NOMO-1 treated with DMSO at 0.1 percent for 48 hours (cell line): ENCODE results near the gene SETDB2.

ENCODE experiments used
- DNase-seq: peaks from one replicate; lab custom pipeline; 2025; ENCODE audit not compliant: unreplicated experiment; lab: John Stamatoyannopoulos, UW

Gene SETDB2

DNA sequence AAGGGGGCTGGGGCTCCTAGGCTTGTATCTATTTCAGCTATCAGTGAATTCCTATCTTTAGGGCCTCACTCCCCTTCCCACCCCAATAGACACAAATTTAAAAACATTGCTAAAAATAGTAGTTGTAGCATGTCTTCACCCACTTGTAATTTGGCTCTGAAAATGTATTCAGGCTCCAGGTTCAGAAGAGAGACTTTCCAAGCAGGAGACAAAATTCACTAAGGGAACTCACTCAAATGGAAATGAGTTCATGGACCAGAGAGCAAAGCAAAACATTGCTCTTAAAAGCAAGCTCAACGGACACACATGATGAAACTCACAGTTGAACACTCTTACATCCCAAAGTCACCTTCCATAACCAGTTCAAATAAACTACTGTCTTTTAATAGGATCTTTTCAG is 88.5 kb downstream of the SETDB2 start:
- DNase-seq, result no peak

- DNase-seq, result peak; percentile 5
These were observed 88.9 kb downstream of the SETDB2 start for GRCh38 chr13:49533011-49533410.

DNA sequence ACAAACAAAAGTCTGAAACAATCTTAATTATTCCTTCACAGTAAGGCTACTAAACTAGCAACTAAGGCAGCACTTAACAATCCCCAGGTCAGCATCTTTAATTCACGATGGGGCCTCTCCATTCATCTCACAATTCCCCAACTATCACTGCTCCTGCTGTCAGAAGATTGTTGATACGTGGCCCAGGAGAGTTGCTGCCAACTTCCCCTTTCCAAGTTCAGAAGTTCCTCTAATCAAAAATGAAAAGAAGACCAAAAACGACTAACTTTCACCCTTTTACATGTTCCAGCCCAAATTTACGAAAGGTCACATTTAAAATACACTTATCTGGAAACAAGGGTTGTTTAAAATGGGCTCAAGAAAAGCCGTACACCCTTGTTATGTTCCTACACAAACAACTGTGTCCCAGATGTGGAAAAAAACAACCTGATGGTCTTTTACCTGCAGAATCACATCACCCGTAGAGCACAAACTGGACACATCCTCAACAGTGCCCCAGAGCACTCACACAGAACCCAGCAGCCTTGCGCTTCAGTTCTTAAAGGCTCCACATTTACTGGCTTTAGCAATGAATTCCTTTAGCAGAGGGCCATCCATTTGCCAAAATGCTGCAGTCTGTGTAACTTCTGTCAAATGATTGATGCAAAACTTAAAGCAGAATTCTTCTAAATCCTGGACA is 89.7 kb downstream of the SETDB2 start:
- peak; percentile 75 for DNase-seq

GRCh38 chr13:49536144-49536873 is 92.2 kb downstream of the SETDB2 start:
- peak; percentile 5 for DNase-seq

- no peak for DNase-seq
These were observed 94.3 kb downstream of the SETDB2 start for GRCh38 chr13:49538404-49538803.

DNA sequence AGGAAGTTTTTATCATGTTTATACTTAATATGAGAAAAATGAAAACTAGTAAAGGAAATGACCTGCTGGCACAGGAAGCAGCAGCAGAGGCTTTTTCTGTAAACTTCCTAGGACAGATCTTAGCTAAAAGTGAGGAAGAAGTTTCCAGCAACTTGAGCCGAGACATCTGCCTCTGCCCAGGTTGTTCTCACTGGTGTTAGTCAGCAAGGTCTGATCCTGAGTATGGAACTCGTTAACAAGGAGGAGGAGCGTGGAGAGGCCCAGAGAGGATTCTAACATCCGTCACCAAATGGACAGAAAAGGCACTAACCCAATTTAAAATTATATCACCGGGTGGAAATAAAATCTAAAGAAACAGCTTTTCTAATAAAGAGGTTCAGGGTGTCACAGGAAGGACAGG is 95.2 kb downstream of the SETDB2 start:
- no peak for DNase-seq

DNA sequence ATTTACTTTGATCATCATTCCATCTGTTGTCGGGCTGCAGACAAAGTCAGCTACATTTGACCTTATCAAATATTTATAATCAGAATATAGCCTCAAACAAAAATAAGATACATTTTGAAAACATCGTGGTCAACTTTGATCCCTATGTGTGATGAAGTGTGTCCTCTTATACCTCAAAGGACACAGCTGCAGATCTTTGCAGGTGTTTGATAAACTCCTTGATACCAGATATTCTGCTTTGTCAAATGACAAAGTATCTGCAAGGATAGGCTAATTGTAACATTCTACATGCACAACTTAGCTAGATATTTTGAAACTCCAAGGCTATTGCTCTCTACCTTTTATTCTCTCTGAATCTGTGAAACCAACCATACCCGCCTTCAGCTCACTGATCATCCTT is 95.7 kb downstream of the SETDB2 start:
- DNase-seq, result no peak

GRCh38 chr13:49540552-49540951 is 96.5 kb downstream of the SETDB2 start:
- DNase-seq, result peak; percentile 5

DNA sequence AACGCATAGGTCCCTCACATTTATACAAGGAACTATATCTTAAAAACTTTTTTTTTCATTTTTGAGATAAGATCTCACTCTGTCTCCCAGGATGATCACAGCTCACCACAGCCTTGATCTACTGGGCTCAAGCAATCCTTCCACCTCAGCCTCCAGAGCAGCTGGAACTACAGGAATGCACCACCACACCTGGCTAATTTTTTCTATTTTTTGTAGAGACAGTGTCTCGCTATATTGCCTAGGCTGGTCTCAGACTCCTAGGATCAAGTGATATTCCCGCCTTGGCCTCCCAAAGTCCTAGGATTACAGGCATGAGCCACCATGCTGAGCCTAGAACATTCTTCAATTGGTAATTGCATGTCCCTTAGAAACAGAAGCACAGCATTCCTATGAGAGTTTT is 99.6 kb downstream of the SETDB2 start:
- DNase-seq, result no peak
